ENCODE results near the gene PRIM2.
"Not testable (repeated sequence)": the region's sequence is repeated elsewhere in the genome, so short reads cannot be mapped to it uniquely, and the experiment has no call there.

- TF ChIP-seq CTCF, POLR2AphosphoS5, POLR2A, EP300 (IDR thresholded peaks at IDR 0.05): not testable (repeated sequence)
Measured at GRCh38 chr6:57606331-57606730, 288.9 kb downstream of the PRIM2 start.
